Measurements from ENCODE around the gene LZTR1. TPM values are rescaled to one million over a fixed set of nuclear protein-coding genes. Genes with fewer than 3 reads are reported as not detected.

Gene LZTR1
- total RNA-seq, 4 donors from 2014 or later: 40.2 to 90.5 (median 59.3) TPM

DNA sequence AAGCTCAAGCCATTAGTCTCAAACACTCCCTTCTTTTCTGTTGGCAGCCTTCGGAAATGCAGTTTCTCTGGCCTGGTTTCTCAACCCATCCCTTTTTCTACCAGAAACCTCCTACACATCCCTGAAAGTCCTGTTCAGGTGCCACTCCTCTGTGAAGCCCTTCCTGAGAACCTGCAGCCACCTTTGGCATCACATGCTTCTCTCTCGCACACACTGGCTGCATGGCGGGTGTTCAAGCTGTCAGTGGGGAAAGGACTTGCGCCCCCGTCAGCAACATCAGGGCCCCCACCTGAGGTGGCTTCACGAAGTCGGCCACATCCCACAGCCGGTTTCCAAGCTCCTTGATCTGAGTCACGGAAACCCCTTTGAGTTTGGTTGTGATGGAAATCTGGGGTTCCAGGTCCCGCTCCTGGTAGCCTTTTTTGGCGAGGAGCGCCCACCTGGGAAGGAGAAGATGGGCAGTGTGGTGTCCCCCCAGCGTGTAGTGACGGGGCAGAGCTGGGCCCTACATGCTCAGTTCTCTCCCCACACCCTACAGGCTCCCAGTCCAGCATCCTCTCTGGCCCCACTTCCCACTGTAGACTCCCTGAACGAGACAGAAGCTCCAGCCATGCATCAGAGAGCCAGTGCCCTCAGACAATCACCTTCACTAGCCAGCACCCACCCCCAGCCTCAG, 61.9 kb downstream of the LZTR1 start:
- WGBS, 2 donors (ENCODE audit: low coverage in 1 of 2): 85% methylated on average over 15 of the region's 15 CpGs; no CpG with 5 or more reads in 1 of the 2 donors
- in situ Hi-C loops (cut with MboI; ENCODE audit: low pct_ligation_motif_present in 1 of 4, low pct_unique_long_range_greater_than_20kb in 1 of 4, low sequenced_read_pairs in 3 of 4): no loop called here
- Histone ChIP-seq H3K27ac (peak overlapping the region in 1 of 4 donors; percentile 75), H3K4me3 (peak overlapping the region in 1 of 4 donors; percentile 26), H3K4me1 (peaks cover 9 to 27% (median 21%) of the 10 kb centered on the region in 4 donors), H3K27me3 (peaks cover 15% of the 10 kb centered on the region), H3K9me3 (no peaks in the 10 kb centered on the region), H3K36me3 (no peaks in the 10 kb centered on the region)
- intact Hi-C loops (cut with DNase I; ENCODE audit: low total_unique reads): no loop called here
- TF ChIP-seq EP300 (IDR thresholded peaks at IDR 0.05; ENCODE audit: low read depth) (no peak), POLR2AphosphoS5 (IDR thresholded peaks at IDR 0.05) (no peak), CTCF (IDR thresholded peaks at IDR 0.05) (no peak), POLR2A (IDR thresholded peaks at IDR 0.05) (no peak)
- no peak for DNase-seq

- Histone ChIP-seq H3K4me3 (peak overlapping the region in 3 of 4 donors; percentile 26 to 44 (median 30)), H3K27me3 (peaks cover 15% of the 10 kb centered on the region), H3K27ac (peak overlapping the region in 1 of 4 donors; percentile 75), H3K36me3 (no peaks in the 10 kb centered on the region), H3K9me3 (no peaks in the 10 kb centered on the region), H3K4me1 (peaks cover 9 to 27% (median 21%) of the 10 kb centered on the region in 4 donors)
- in situ Hi-C loops (cut with MboI; ENCODE audit: low pct_ligation_motif_present in 1 of 4, low pct_unique_long_range_greater_than_20kb in 1 of 4, low sequenced_read_pairs in 3 of 4): no loop called here
- TF ChIP-seq POLR2AphosphoS5 (IDR thresholded peaks at IDR 0.05) (no peak), EP300 (IDR thresholded peaks at IDR 0.05; ENCODE audit: low read depth) (no peak), POLR2A (IDR thresholded peaks at IDR 0.05) (no peak), CTCF (IDR thresholded peaks at IDR 0.05) (no peak)
- intact Hi-C loops (cut with DNase I; ENCODE audit: low total_unique reads): no loop called here
- DNase-seq: no peak
- 13 to 21% methylated on average over 7 to 15 of the region's 15 CpGs for WGBS, 2 donors (ENCODE audit: low coverage in 1 of 2)
Measured at GRCh38 chr22:21044931-21045584, 63.0 kb downstream of the LZTR1 start.

GRCh38 chr22:21045585-21046294, 63.6 kb downstream of the LZTR1 start, which contains the start of gene LRRC74B:
Gene LRRC74B (plus strand): TSS chr22:21045946. CDS start chr22:21045987, 41 bp downstream.
- Histone ChIP-seq H3K4me1 (peaks cover 9 to 27% (median 21%) of the 10 kb centered on the region in 4 donors), H3K27me3 (peaks cover 15% of the 10 kb centered on the region), H3K36me3 (no peaks in the 10 kb centered on the region), H3K9me3 (no peaks in the 10 kb centered on the region), H3K27ac (peak within 1 kb of the TSS in 2 of 4 donors; percentile 2 to 75), H3K4me3 (peak within 1 kb of the TSS in 3 of 4 donors; percentile 26 to 44 (median 30))
- WGBS, 2 donors (ENCODE audit: low coverage in 1 of 2): 4% methylated on average over 42 of the region's 47 CpGs; no CpG with 5 or more reads in 1 of the 2 donors
- TF ChIP-seq CTCF (IDR thresholded peaks at IDR 0.05) (no peak), EP300 (IDR thresholded peaks at IDR 0.05; ENCODE audit: low read depth) (no peak), POLR2A (IDR thresholded peaks at IDR 0.05) (no peak), POLR2AphosphoS5 (IDR thresholded peaks at IDR 0.05) (no peak)
- in situ Hi-C loops (cut with MboI; ENCODE audit: low pct_ligation_motif_present in 1 of 4, low pct_unique_long_range_greater_than_20kb in 1 of 4, low sequenced_read_pairs in 3 of 4) (no loop called here), intact Hi-C loops (cut with DNase I; ENCODE audit: low total_unique reads) (no loop called here)
- peak; percentile 88 for DNase-seq

Measured in transverse colon (tissue), 4 donors.